IPS-18c (cell line): ENCODE data around the gene FUT3.
"Not testable (repeated sequence)": the region's sequence is repeated elsewhere in the genome, so short reads cannot be mapped to it uniquely, and the experiment has no call there.

Experiments used
- H3K4me3 ChIP-seq: 2 replicates; pipeline ENCODE4 v1.7.0; 2013; ENCODE audit warnings: low read depth, mild to moderate bottlenecking, low read length, moderate library complexity; ENCODE audit not compliant: insufficient read depth
- H3K9me3 ChIP-seq: one replicate; pipeline ENCODE4 v1.6.1; 2013; ENCODE audit warnings: mild to moderate bottlenecking, low read length, moderate library complexity; ENCODE audit not compliant: control insufficient read depth, insufficient read depth

The FUT3 gene

GRCh38 chr19:5884065-5884811 lies 33.0 kb upstream of the FUT3 start:
- not testable (repeated sequence) for H3K9me3 ChIP-seq, H3K4me3 ChIP-seq

GRCh38 chr19:5883157-5883873 lies 32.1 kb upstream of the FUT3 start:
- not testable (repeated sequence) for H3K4me3 ChIP-seq, H3K9me3 ChIP-seq

GRCh38 chr19:5882421-5882968 lies 31.2 kb upstream of the FUT3 start:
- H3K9me3 ChIP-seq = no peaks in the 10 kb centered on the region
- H3K4me3 ChIP-seq = no peak overlapping the region

GRCh38 chr19:5881543-5882299 lies 30.5 kb upstream of the FUT3 start:
- Histone ChIP-seq H3K9me3 (no peaks in the 10 kb centered on the region), H3K4me3 (no peak overlapping the region)

GRCh38 chr19:5880604-5881078 lies 29.4 kb upstream of the FUT3 start:
- no peak overlapping the region for H3K4me3 ChIP-seq
- no peaks in the 10 kb centered on the region for H3K9me3 ChIP-seq

- H3K4me3 ChIP-seq = no peak overlapping the region
- no peaks in the 10 kb centered on the region for H3K9me3 ChIP-seq
Observed at GRCh38 chr19:5880196-5880595, 28.9 kb upstream of the FUT3 start.

GRCh38 chr19:5877882-5878281 lies 26.6 kb upstream of the FUT3 start:
- H3K9me3 ChIP-seq = no peaks in the 10 kb centered on the region
- H3K4me3 ChIP-seq = no peak overlapping the region

GRCh38 chr19:5877427-5877826 lies 26.2 kb upstream of the FUT3 start:
- no peak overlapping the region for H3K4me3 ChIP-seq

GRCh38 chr19:5874496-5874895 lies 23.2 kb upstream of the FUT3 start:
- H3K9me3 ChIP-seq, H3K4me3 ChIP-seq: not testable (repeated sequence)

More at GRCh38 chr19:5877427-5877826, 26.2 kb upstream of the FUT3 start:
- H3K9me3 ChIP-seq = no peaks in the 10 kb centered on the region

- Histone ChIP-seq H3K4me3 (no peak overlapping the region), H3K9me3 (no peaks in the 10 kb centered on the region)
Observed at GRCh38 chr19:5873617-5874199, 22.5 kb upstream of the FUT3 start.

- H3K4me3 ChIP-seq = no peak overlapping the region
Observed at GRCh38 chr19:5870986-5871394, 19.7 kb upstream of the FUT3 start.

GRCh38 chr19:5867201-5868136 lies 16.2 kb upstream of the FUT3 start:
- no peaks in the 10 kb centered on the region for H3K9me3 ChIP-seq
- H3K4me3 ChIP-seq = no peak overlapping the region

More at GRCh38 chr19:5870986-5871394, 19.7 kb upstream of the FUT3 start:
- H3K9me3 ChIP-seq = no peaks in the 10 kb centered on the region

- H3K4me3 ChIP-seq = no peak overlapping the region
- H3K9me3 ChIP-seq = no peaks in the 10 kb centered on the region
Observed at GRCh38 chr19:5865772-5866171, 14.5 kb upstream of the FUT3 start.

GRCh38 chr19:5864725-5865486 lies 13.7 kb upstream of the FUT3 start:
- Histone ChIP-seq H3K4me3 (no peak overlapping the region), H3K9me3 (no peaks in the 10 kb centered on the region)

- Histone ChIP-seq H3K9me3 (no peaks in the 10 kb centered on the region), H3K4me3 (no peak overlapping the region)
Observed at GRCh38 chr19:5864013-5864720, 12.9 kb upstream of the FUT3 start.
